HL-60 (cell line): ENCODE data around the gene JUP.

Source experiments
- DNase-seq, 2 experiments: peaks; one replicate each; pipeline ENCODE4 v3.0.0-alpha.2; 2010 to 2020; ENCODE audit warnings: low read depth in 1 of 2, low spot score in 1 of 2
- H3K27ac ChIP-seq: fragments of 250-450 bp; sonication (Bioruptor Pico); replicated peaks from 2 replicates; pipeline ENCODE4 v1.5.1; 2020; ENCODE audit warnings: mild to moderate bottlenecking, moderate library complexity
- H3K27me3 ChIP-seq: fragments of 250-450 bp; sonication (Bioruptor Pico); 2 replicates; pipeline ENCODE4 v1.5.1; 2021; ENCODE audit warnings: mild to moderate bottlenecking, moderate library complexity; ENCODE audit not compliant: insufficient read depth, poor library complexity, severe bottlenecking
- H3K4me3 ChIP-seq: replicated peaks from 2 replicates; pipeline ENCODE4 v1.5.1; 2011; ENCODE audit warnings: mild to moderate bottlenecking, control low read depth, low read length; ENCODE audit not compliant: insufficient read depth
- CTCF ChIP-seq: IDR thresholded peaks from one replicate; pipeline ENCODE4 v1.5.1; 2011; ENCODE audit warnings: low read length, control low read depth, inconsistent platforms; ENCODE audit not compliant: insufficient read depth
- GABPA ChIP-seq: IDR thresholded peaks from 2 replicates; pipeline ENCODE4 v1.6.1; 2012; ENCODE audit warnings: low read depth
- POLR2AphosphoS5 ChIP-seq: IDR thresholded peaks from 2 replicates; pipeline ENCODE4 v1.6.1; 2012; ENCODE audit warnings: low read depth
- REST ChIP-seq: IDR thresholded peaks from 2 replicates; pipeline ENCODE4 v1.6.1; 2012; ENCODE audit warnings: low read depth; ENCODE audit not compliant: insufficient replicate concordance
- SPI1 ChIP-seq: IDR thresholded peaks from 2 replicates; pipeline ENCODE4 v1.6.1; 2012; ENCODE audit warnings: low read depth, mild to moderate bottlenecking, borderline replicate concordance

Gene JUP

GRCh38 chr17:41763327-41763726 lies 23.2 kb downstream of the JUP start:
- no peak overlapping the region for H3K4me3 ChIP-seq
- H3K27me3 ChIP-seq, result no peaks in the 10 kb centered on the region
- H3K27ac ChIP-seq, result no peak overlapping the region
- TF ChIP-seq CTCF (no peak), GABPA (no peak), REST (no peak), SPI1 (no peak), POLR2AphosphoS5 (no peak)
- no peak for DNase-seq

GRCh38 chr17:41762841-41763240 lies 23.7 kb downstream of the JUP start:
- Histone ChIP-seq H3K27ac (no peak overlapping the region), H3K4me3 (no peak overlapping the region), H3K27me3 (no peaks in the 10 kb centered on the region)
- no peak for DNase-seq
- TF ChIP-seq CTCF (no peak), REST (no peak), SPI1 (no peak), GABPA (no peak), POLR2AphosphoS5 (no peak)

GRCh38 chr17:41762391-41762790 lies 24.1 kb downstream of the JUP start:
- Histone ChIP-seq H3K4me3 (no peak overlapping the region), H3K27ac (no peak overlapping the region), H3K27me3 (no peaks in the 10 kb centered on the region)
- DNase-seq, result no peak
- TF ChIP-seq CTCF (no peak), POLR2AphosphoS5 (no peak), GABPA (no peak), SPI1 (no peak), REST (no peak)
